Activated CD4-positive, alpha-beta T cell treated with anti-CD3 and anti-CD28 coated beads, Interleukin-2, amount 10 ng/mL, durations not matched to agents 24 days and 14 days (primary cell): Measurements from ENCODE around the gene PRR35. TPM values are rescaled to one million over a fixed set of nuclear protein-coding genes. Genes with fewer than 3 reads are reported as not detected.

ENCODE experiments used
- DNase-seq: peaks from one replicate; pipeline ENCODE4 v3.0.0; 2022
- H3K27ac Mint-ChIP-seq: one replicate; pipeline ENCODE4 v1.8.0; 2022; ENCODE audit warnings: mild to moderate bottlenecking, mixed read lengths
- H3K27me3 Mint-ChIP-seq: one replicate; pipeline ENCODE4 v1.8.0; 2022; ENCODE audit warnings: mixed read lengths
- H3K36me3 Mint-ChIP-seq: one replicate; pipeline ENCODE4 v1.8.0; 2022; ENCODE audit warnings: low read depth, mild to moderate bottlenecking, mixed read lengths
- H3K4me1 Mint-ChIP-seq: one replicate; pipeline ENCODE4 v1.8.0; 2021; ENCODE audit warnings: mixed read lengths
- H3K4me3 Mint-ChIP-seq: one replicate; pipeline ENCODE4 v1.8.0; 2022; ENCODE audit warnings: mild to moderate bottlenecking, moderate library complexity, mixed read lengths
- H3K9me3 Mint-ChIP-seq: one replicate; pipeline ENCODE4 v1.8.0; 2021; ENCODE audit warnings: mixed read lengths
- intact Hi-C: fragments of 100-400 bp; cut with micrococcal nuclease; formaldehyde crosslinking; loops from one replicate; pipeline ENCODE4 v1.15.1; 2023
- total RNA-seq: library from RNA; stranded (reverse); gene quantifications from 2 replicates; pipeline ENCODE4 v1.2.3, GENCODE V29; 2022

PRR35 gene
- total RNA-seq, 1 donor from 2014 or later, result not detected

DNA sequence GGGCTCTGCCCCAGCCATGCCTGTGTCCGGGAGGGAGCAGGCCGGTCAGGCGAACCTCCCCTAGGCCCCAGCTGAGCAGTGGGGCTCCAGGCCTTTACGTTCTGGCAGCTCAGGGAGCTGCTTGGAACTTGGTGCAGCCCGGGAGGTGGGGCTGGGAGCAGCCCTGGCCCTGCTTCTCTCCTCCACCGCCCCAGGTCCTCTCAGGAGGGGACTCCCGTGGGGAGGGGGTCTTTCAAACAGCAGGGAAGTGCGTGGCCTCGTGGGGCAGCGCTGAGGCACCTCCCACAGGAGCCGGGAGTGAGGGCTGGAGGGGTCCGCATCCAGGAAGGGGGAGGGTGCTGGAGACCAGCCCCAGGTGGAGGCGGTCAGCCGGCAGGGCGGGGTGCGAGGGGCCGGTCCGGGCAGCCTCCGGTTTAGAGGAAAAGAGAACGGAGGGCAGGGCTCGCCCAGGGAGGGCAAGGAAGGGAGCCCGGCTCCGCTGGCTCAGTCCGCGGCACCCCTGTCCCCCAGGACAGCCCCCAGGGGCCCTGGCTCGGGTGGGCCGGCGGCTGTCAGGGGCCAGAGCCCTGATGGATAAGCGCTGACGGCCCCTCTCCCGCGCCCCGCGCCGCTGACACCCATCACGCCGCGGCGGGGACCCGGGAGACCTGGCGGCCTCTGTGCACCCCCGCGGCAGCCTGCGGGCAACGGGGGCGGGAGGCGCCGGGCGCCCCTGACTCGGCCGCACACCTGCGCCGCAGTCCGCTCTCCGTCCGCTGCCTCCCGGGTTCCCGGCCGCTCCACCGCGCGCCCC lies 587 bp upstream of the PRR35 start:
- Mint-ChIP-seq H3K4me3 (no peak overlapping the region), H3K4me1 (no peaks in the 10 kb centered on the region), H3K9me3 (no peaks in the 10 kb centered on the region), H3K27me3 (peaks cover 10% of the 10 kb centered on the region), H3K36me3 (no peaks in the 10 kb centered on the region), H3K27ac (no peak overlapping the region)
- intact Hi-C loops, result loop anchor here (10.0 kb wide), 2 partner anchors 55 to 105 kb away; partner anchors contain the start of gene RHOT2
- no peak for DNase-seq

GRCh38 chr16:560701-561412 lies 663 bp downstream of the PRR35 start:
- H3K36me3 Mint-ChIP-seq, result no peaks in the 10 kb centered on the region
- H3K4me1 Mint-ChIP-seq, result no peaks in the 10 kb centered on the region
- H3K4me3 Mint-ChIP-seq, result no peak overlapping the region

GRCh38 chr16:561413-561794 lies 1.2 kb downstream of the PRR35 start:
- no peaks in the 10 kb centered on the region for H3K9me3 Mint-ChIP-seq
- no peak overlapping the region for H3K4me3 Mint-ChIP-seq
- no peaks in the 10 kb centered on the region for H3K4me1 Mint-ChIP-seq
- DNase-seq, result no peak
- H3K36me3 Mint-ChIP-seq, result no peaks in the 10 kb centered on the region
- H3K27ac Mint-ChIP-seq, result no peak overlapping the region
- intact Hi-C loops, result loop anchor here (10.0 kb wide), 2 partner anchors 53 to 103 kb away; partner anchors contain the start of gene RHOT2
- H3K27me3 Mint-ChIP-seq, result peaks cover 10% of the 10 kb centered on the region

More at GRCh38 chr16:560701-561412, 663 bp downstream of the PRR35 start:
- intact Hi-C loops, result loop anchor here (10.0 kb wide), 2 partner anchors 54 to 104 kb away; partner anchors contain the start of gene RHOT2
- Mint-ChIP-seq H3K27me3 (peaks cover 10% of the 10 kb centered on the region), H3K9me3 (no peaks in the 10 kb centered on the region), H3K27ac (no peak overlapping the region)
- DNase-seq, result no peak

DNA sequence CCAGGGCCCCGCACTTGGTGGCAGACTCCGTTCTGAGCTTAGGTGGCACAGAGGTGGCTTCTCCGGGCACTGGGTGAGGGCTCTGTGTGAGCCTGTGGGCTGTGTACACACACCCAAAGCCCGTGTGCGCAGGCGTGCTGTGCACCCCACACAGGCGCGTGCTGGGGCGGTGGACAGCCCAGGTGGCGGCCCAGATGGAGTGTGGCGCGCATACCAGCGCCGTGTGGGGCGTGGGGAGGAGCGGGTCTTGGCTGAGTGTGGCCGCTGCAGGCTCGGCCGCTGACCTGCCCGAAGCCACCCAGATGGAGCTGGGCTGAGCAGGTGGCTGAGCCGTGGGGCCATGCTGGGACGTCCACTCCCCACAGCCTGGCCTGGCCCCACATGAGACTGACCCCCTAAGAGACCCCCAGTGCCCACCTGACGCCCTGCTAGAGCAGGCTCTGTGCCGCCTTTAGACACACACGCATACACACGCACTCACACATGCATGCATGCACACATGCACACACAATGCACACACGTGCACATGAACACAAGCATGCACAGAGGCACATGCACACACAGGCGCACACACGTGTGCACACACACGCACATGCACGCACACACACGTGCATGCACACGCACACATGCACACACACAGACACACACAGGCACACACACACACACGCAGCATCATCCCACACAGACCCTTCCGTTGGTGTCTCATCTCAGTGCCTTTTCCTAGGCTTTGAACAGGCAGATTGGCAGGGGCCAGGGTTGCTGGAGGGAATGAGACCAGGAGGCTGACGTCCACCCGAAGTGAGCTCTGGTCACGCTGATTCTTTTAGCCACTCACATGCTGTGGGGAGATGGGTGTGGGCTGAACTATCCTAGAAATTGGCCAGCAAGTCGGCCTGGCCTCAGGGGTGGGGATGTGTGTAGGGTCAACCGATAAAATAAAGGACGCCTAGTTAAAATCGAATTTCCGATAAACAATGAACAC lies 2.1 kb downstream of the PRR35 start:
- DNase-seq, result no peak
- Mint-ChIP-seq H3K27ac (no peak overlapping the region), H3K9me3 (no peaks in the 10 kb centered on the region), H3K4me3 (no peak overlapping the region), H3K27me3 (peaks cover 10% of the 10 kb centered on the region), H3K36me3 (no peaks in the 10 kb centered on the region), H3K4me1 (peaks cover 7% of the 10 kb centered on the region)
- intact Hi-C loops, result loop anchor here (10.0 kb wide), 2 partner anchors 53 to 103 kb away; partner anchors contain the start of gene RHOT2

GRCh38 chr16:563072-563644 lies 3.0 kb downstream of the PRR35 start:
- intact Hi-C loops, result loop anchor here (10.0 kb wide), 2 partner anchors 52 to 102 kb away; partner anchors contain the start of gene RHOT2
- Mint-ChIP-seq H3K4me3 (no peak overlapping the region), H3K9me3 (no peaks in the 10 kb centered on the region), H3K36me3 (no peaks in the 10 kb centered on the region), H3K27me3 (peaks cover 10% of the 10 kb centered on the region), H3K27ac (no peak overlapping the region), H3K4me1 (peaks cover 7% of the 10 kb centered on the region)
- no peak for DNase-seq

- Mint-ChIP-seq H3K27ac (no peak overlapping the region), H3K27me3 (peaks cover 4% of the 10 kb centered on the region), H3K9me3 (no peaks in the 10 kb centered on the region), H3K4me3 (no peak overlapping the region), H3K36me3 (no peaks in the 10 kb centered on the region), H3K4me1 (peaks cover 12% of the 10 kb centered on the region)
- intact Hi-C loops, result loop anchor here (10.0 kb wide), 2 partner anchors 50 to 100 kb away; partner anchors contain the start of gene RHOT2
- no peak for DNase-seq
Observed at GRCh38 chr16:564690-565418, 4.7 kb downstream of the PRR35 start.

GRCh38 chr16:565419-566330 lies 5.5 kb downstream of the PRR35 start:
- intact Hi-C loops, result loop anchor here (2.0 to 10.0 kb wide), 3 partner anchors 39 to 99 kb away; partner anchors contain the start of genes CAPN15 and RHOT2
- peaks cover 4% of the 10 kb centered on the region for H3K27me3 Mint-ChIP-seq
- H3K27ac Mint-ChIP-seq, result no peak overlapping the region
- no peak for DNase-seq
- H3K9me3 Mint-ChIP-seq, result no peaks in the 10 kb centered on the region
- no peak overlapping the region for H3K4me3 Mint-ChIP-seq
- H3K4me1 Mint-ChIP-seq, result peaks cover 14% of the 10 kb centered on the region
- no peaks in the 10 kb centered on the region for H3K36me3 Mint-ChIP-seq

DNA sequence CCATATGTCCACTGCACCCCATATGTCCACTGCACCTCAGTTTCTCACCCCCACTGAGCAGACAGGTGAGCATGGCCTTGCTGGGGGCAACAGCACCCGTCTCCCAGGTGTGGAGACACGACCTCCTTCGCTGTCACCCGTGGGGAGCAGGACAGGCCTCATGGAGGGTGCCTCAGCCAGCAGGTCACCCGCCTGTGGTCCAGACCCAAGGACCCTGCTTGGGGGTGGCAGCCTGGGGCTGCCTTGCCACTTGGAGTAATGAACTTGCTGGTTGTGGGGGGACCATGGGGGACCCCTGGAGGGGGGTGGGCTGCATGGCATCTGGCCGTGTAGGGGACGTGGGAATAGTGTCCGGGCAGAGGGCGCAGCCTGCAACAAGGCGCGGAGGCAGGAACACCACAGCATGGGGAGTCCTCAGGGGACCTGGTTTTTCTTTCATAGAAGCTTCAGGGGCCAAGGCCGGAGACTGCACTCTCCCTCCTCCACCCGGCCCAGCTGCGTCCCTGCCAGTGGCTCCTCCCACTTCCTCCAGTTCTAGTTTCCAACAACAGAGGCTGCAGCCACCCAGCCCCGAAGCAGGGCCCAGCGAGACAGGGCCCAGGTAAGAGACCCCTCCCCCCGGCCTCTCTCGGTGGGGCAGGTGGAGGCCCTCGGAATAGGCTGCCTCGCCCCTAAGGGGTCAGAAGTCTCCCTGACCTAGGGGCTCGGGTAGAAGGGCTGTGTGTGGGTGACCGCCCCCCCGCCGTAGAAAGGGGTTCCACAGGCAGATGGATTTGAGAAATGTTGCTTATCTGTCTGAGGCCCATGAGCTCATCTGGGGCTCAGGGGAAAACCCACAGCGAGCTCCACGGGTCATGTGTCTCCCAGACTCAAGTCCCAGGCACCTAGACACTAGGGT lies 6.5 kb downstream of the PRR35 start, which contains the start of gene NHLRC4:
Gene NHLRC4, plus strand, starts transcription at position 531 of the 898 bp plus-strand sequence. CDS start 1,043 bp downstream, outside the sequence.
- Mint-ChIP-seq H3K4me3 (peak within 1 kb of the TSS; percentile 79), H3K27ac (peak within 1 kb of the TSS; percentile 87), H3K27me3 (peaks cover 2% of the 10 kb centered on the region), H3K4me1 (peaks cover 24% of the 10 kb centered on the region), H3K9me3 (no peaks in the 10 kb centered on the region), H3K36me3 (no peaks in the 10 kb centered on the region)
- intact Hi-C loops, result loop anchor here (2.0 to 10.0 kb wide), 3 partner anchors 40 to 98 kb away; partner anchors contain the start of genes CAPN15 and RHOT2
- DNase-seq, result peak; percentile 90

DNA sequence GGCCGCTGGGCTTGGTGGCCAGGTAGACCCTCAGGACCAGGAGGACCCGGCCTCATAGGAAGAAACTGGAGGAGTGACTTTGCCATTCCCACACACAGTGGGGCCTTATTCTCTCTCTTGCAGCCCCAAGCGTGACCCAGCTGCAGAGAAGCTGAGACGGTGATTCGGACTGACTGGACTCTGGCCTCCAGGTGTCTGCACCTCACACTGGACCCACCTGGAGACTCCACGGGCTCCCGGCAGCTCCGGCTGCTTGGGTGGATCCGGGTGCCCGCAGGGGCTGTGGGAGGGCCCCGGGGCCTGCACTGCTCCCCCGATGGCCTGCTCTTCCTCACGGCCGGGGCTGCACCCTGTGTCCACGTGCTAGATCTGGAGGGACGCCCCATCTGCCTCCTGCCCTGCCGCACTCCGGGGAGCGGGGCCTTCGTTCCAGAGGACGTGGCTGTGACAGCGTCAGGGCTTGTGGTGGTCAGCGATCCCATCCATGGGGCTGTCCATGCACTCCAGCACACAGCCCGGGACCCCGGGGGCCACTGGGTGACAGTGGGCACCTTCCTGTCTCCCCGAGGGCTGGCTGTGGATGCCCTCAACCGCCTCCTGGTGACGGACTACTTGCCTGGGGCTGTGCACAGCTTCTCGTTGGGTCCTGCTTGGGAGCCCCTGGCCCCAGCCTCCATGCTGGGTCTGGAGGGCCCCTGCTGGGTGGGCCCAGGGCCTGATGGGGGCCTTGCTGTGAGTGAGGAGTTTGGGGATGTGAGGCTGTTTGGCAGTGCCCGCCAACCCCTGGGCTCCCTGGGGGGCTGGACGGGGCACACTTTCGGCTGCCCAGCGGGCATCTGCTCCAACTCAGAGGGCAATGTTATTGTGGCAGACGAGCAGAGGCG lies 7.4 kb downstream of the PRR35 start:
- Mint-ChIP-seq H3K27me3 (no peaks in the 10 kb centered on the region), H3K27ac (peak overlapping the region; percentile 87), H3K4me1 (peaks cover 24% of the 10 kb centered on the region), H3K36me3 (no peaks in the 10 kb centered on the region), H3K9me3 (no peaks in the 10 kb centered on the region), H3K4me3 (peak overlapping the region; percentile 79)
- no peak for DNase-seq
- intact Hi-C loops, result loop anchor here (2.0 to 10.0 kb wide), 3 partner anchors 41 to 97 kb away; partner anchors contain the start of genes CAPN15 and RHOT2
